GM12801 (cell line): ENCODE results near the gene FGF10.

Experiments
- CTCF ChIP-seq: IDR thresholded peaks from one replicate; pipeline ENCODE4 v1.5.1; 2011; ENCODE audit warnings: control low read depth; ENCODE audit not compliant: insufficient read length; ENCODE audit errors: extremely low read depth

Gene FGF10

GRCh38 chr5:44390351-44390750 is 1.1 kb upstream of the FGF10 start:
- TF ChIP-seq CTCF: no peak

GRCh38 chr5:44389823-44390143 is 563 bp upstream of the FGF10 start:
- no peak for TF ChIP-seq CTCF

DNA sequence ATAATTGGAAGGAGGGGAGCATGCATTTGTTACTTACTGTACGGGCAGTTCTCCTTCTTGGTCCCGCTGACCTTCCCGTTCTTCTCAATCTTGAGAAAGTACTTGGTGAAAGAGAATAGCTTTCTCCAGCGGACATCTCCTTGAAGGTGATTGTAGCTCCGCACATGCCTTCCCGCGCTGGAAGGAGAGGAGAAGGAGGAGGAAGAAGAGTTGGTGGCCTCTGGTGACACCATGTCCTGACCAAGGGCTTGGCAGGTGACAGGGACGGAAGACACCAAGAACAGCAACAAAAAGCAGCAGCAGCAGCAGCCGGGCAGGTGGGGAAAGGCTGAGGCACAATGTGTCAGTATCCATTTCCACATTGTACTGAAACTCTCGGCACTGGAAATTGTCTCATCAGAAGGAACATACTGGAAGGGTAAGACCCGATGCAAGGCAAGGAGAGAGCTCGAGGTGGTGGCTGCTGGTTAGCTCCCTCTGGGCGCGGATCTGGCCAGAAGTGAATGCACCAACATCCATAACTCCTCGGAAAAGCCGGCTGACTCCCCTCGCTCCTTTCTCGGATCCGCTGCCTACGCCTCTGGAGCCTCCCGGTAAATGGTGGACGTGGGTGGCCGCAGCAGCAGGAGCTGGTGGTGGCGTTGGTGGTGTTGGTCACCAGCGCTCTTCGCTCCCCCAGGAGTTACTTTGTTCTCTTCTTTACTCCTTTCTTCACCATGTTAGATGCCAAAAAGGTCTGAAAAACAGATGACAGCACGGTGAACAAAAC is 715 bp downstream of the FGF10 start:
- no peak for TF ChIP-seq CTCF

DNA sequence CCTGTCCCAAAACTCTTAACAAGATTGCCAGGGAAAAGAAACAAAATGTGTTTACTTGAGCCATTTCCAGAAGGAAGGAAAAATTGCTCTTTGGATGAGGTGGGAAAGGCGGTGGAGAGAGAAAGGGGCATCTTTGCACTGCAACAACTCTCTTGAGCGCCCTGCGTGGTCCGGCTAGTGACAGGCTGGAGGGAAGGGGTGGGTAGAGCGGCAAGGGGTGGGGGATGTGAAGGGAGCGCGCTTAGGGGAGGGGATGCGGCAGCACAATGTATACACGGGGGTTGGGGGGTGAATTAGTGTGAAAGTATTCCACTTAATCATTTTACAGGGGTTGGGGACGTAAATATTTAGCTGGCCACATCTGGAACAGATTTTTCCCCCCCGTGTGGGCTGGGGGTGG is 1.3 kb downstream of the FGF10 start:
- TF ChIP-seq CTCF: no peak

GRCh38 chr5:44387406-44387805 is 1.8 kb downstream of the FGF10 start:
- no peak for TF ChIP-seq CTCF

GRCh38 chr5:44385291-44385900 is 3.8 kb downstream of the FGF10 start:
- no peak for TF ChIP-seq CTCF

DNA sequence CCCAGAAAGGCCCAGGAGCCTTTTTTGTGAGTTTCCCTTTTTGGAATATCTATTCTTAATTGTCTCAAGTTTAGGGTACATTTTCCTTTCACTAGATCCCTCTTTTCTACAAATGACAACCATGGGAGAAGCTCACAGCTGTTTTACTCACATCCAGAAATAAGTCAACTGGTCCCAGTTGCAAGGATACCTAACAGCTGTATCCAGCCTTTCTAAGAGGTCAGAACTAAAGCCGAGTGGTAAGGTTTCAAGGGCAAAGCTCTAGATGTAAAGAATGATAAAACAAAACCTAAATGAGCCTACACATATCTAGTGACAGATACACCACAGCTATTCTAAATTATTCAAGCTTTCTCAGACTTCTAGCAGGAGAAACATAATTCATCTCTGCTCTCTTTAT is 4.4 kb downstream of the FGF10 start:
- no peak for TF ChIP-seq CTCF
